ENCODE results near the gene OBP2B. TPM values are rescaled to one million over a fixed set of nuclear protein-coding genes. Genes with fewer than 3 reads are reported as not detected.
"Not testable (repeated sequence)": the region's sequence is repeated elsewhere in the genome, so short reads cannot be mapped to it uniquely, and the experiment has no call there.

OBP2B gene
- polyA plus RNA-seq, 3 donors, result 0.34 TPM; not detected in 2

- no peak for DNase-seq (ENCODE audit: extremely low read depth in 1 of 11, low read depth in 9 of 11, low spot score in 4 of 11)
Observed at GRCh38 chr9:133205996-133206931, 2.8 kb downstream of the OBP2B start.

- not testable (repeated sequence) for DNase-seq (ENCODE audit: extremely low read depth in 1 of 11, low read depth in 9 of 11, low spot score in 4 of 11)
Observed at GRCh38 chr9:133205481-133205887, 3.6 kb downstream of the OBP2B start.

GRCh38 chr9:133204993-133205336, 4.1 kb downstream of the OBP2B start:
- no peak for DNase-seq (ENCODE audit: extremely low read depth in 1 of 11, low read depth in 9 of 11, low spot score in 4 of 11)

GRCh38 chr9:133204335-133204992, 4.6 kb downstream of the OBP2B start:
- no peak for DNase-seq (ENCODE audit: extremely low read depth in 1 of 11, low read depth in 9 of 11, low spot score in 4 of 11)

GRCh38 chr9:133203506-133204075, 5.5 kb downstream of the OBP2B start:
- DNase-seq (ENCODE audit: extremely low read depth in 1 of 11, low read depth in 9 of 11, low spot score in 4 of 11), result no peak

GRCh38 chr9:133202688-133203453, 6.2 kb downstream of the OBP2B start:
- DNase-seq (ENCODE audit: extremely low read depth in 1 of 11, low read depth in 9 of 11, low spot score in 4 of 11), result no peak

- no peak for DNase-seq (ENCODE audit: extremely low read depth in 1 of 11, low read depth in 9 of 11, low spot score in 4 of 11)
Observed at GRCh38 chr9:133202145-133202513, 6.9 kb downstream of the OBP2B start.

GRCh38 chr9:133201424-133202144, 7.5 kb downstream of the OBP2B start:
- no peak for DNase-seq (ENCODE audit: extremely low read depth in 1 of 11, low read depth in 9 of 11, low spot score in 4 of 11)

GRCh38 chr9:133200631-133201030, 8.4 kb downstream of the OBP2B start:
- no peak for DNase-seq (ENCODE audit: extremely low read depth in 1 of 11, low read depth in 9 of 11, low spot score in 4 of 11)

- peak in 3 of 11 donors; percentile 31 to 51 (median 35) for DNase-seq (ENCODE audit: extremely low read depth in 1 of 11, low read depth in 9 of 11, low spot score in 4 of 11)
Observed at GRCh38 chr9:133199648-133200321, 9.3 kb downstream of the OBP2B start.

GRCh38 chr9:133195029-133195428, 14.0 kb downstream of the OBP2B start:
- no peak for DNase-seq (ENCODE audit: extremely low read depth in 1 of 11, low read depth in 9 of 11, low spot score in 4 of 11)

- DNase-seq (ENCODE audit: extremely low read depth in 1 of 11, low read depth in 9 of 11, low spot score in 4 of 11), result no peak
Observed at GRCh38 chr9:133194597-133194996, 14.5 kb downstream of the OBP2B start.

GRCh38 chr9:133191989-133192388, 17.1 kb downstream of the OBP2B start:
- DNase-seq (ENCODE audit: extremely low read depth in 1 of 11, low read depth in 9 of 11, low spot score in 4 of 11), result no peak

GRCh38 chr9:133189826-133190225, 19.2 kb downstream of the OBP2B start:
- DNase-seq (ENCODE audit: extremely low read depth in 1 of 11, low read depth in 9 of 11, low spot score in 4 of 11), result no peak

GRCh38 chr9:133188843-133189180, 20.2 kb downstream of the OBP2B start:
- DNase-seq (ENCODE audit: extremely low read depth in 1 of 11, low read depth in 9 of 11, low spot score in 4 of 11), result no peak

GRCh38 chr9:133188006-133188842, 20.8 kb downstream of the OBP2B start:
- peak in 4 of 11 donors; percentile 13 to 46 (median 27) for DNase-seq (ENCODE audit: extremely low read depth in 1 of 11, low read depth in 9 of 11, low spot score in 4 of 11)

- DNase-seq (ENCODE audit: extremely low read depth in 1 of 11, low read depth in 9 of 11, low spot score in 4 of 11), result no peak
Observed at GRCh38 chr9:133187561-133188005, 21.5 kb downstream of the OBP2B start.
